Neuron (in vitro differentiated cells): ENCODE results near the gene ITGAX.

Source experiments
- H2AFZ ChIP-seq: one replicate; pipeline ENCODE4 v1.6.1; 2013; ENCODE audit warnings: low read depth, mild to moderate bottlenecking, inconsistent platforms, low read length, moderate library complexity
- H3K27me3 ChIP-seq: one replicate; pipeline ENCODE4 v1.6.1; 2013; ENCODE audit warnings: low read length; ENCODE audit not compliant: insufficient read depth
- H3K36me3 ChIP-seq: one replicate; pipeline ENCODE4 v1.6.1; 2013; ENCODE audit warnings: low read length; ENCODE audit not compliant: insufficient read depth
- H3K4me1 ChIP-seq: one replicate; pipeline ENCODE4 v1.6.1; 2013; ENCODE audit warnings: low read length; ENCODE audit not compliant: insufficient read depth
- H3K4me3 ChIP-seq: 2 replicates; pipeline ENCODE4 v1.5.1; 2013; ENCODE audit warnings: mild to moderate bottlenecking, low read length, moderate library complexity
- H3K9me3 ChIP-seq: one replicate; pipeline ENCODE4 v1.6.1; 2013; ENCODE audit warnings: low read length

The ITGAX gene

DNA sequence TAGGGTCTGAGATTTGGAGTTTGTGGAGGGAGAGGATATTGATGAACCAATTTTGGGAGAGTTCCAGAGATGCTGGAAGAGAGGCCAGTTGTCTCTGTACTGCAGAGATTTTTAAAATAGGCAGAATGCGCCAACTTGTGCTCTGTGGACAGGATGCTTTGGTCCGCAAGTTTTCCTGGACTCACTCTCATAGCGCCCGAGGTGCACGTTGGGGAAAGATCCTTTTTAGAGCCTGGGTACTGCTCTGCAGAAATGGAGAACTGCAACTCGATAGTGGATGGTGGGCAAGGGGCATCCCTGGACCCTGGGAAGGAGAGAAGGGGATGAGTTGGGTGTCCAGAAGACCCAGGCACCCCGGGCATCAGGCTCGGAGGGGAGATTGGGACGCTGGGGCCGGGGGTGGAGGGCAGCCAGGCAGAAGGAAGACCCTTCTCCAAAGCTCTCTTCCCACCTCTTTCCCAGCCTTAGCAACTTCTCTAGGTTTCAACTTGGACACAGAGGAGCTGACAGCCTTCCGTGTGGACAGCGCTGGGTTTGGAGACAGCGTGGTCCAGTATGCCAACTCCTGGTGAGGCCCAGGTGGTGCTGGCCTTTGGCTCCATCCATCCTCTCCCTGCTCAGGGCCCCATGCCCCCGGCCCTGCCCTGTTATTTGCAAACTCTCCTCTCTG lies 590 bp downstream of the ITGAX start:
- no peaks in the 10 kb centered on the region for H3K4me1 ChIP-seq
- no peak overlapping the region for H3K4me3 ChIP-seq
- H3K27me3 ChIP-seq = peaks cover 16% of the 10 kb centered on the region
- H3K9me3 ChIP-seq = no peaks in the 10 kb centered on the region
- H2AFZ ChIP-seq = no peak overlapping the region
- no peaks in the 10 kb centered on the region for H3K36me3 ChIP-seq

GRCh38 chr16:31356566-31357323 lies 1.8 kb downstream of the ITGAX start:
- no peak overlapping the region for H2AFZ ChIP-seq
- H3K9me3 ChIP-seq = no peaks in the 10 kb centered on the region
- H3K4me3 ChIP-seq = no peak overlapping the region
- no peaks in the 10 kb centered on the region for H3K36me3 ChIP-seq
- peaks cover 15% of the 10 kb centered on the region for H3K27me3 ChIP-seq
- H3K4me1 ChIP-seq = no peaks in the 10 kb centered on the region

GRCh38 chr16:31357324-31358109 lies 2.5 kb downstream of the ITGAX start:
- Histone ChIP-seq H3K4me1 (no peaks in the 10 kb centered on the region), H3K36me3 (no peaks in the 10 kb centered on the region), H3K27me3 (peaks cover 11% of the 10 kb centered on the region), H3K9me3 (no peaks in the 10 kb centered on the region), H3K4me3 (no peak overlapping the region), H2AFZ (no peak overlapping the region)

GRCh38 chr16:31360251-31360650 lies 5.3 kb downstream of the ITGAX start:
- Histone ChIP-seq H3K36me3 (no peaks in the 10 kb centered on the region), H3K9me3 (no peaks in the 10 kb centered on the region), H3K4me1 (no peaks in the 10 kb centered on the region), H3K4me3 (no peak overlapping the region), H3K27me3 (peaks cover 7% of the 10 kb centered on the region), H2AFZ (no peak overlapping the region)

DNA sequence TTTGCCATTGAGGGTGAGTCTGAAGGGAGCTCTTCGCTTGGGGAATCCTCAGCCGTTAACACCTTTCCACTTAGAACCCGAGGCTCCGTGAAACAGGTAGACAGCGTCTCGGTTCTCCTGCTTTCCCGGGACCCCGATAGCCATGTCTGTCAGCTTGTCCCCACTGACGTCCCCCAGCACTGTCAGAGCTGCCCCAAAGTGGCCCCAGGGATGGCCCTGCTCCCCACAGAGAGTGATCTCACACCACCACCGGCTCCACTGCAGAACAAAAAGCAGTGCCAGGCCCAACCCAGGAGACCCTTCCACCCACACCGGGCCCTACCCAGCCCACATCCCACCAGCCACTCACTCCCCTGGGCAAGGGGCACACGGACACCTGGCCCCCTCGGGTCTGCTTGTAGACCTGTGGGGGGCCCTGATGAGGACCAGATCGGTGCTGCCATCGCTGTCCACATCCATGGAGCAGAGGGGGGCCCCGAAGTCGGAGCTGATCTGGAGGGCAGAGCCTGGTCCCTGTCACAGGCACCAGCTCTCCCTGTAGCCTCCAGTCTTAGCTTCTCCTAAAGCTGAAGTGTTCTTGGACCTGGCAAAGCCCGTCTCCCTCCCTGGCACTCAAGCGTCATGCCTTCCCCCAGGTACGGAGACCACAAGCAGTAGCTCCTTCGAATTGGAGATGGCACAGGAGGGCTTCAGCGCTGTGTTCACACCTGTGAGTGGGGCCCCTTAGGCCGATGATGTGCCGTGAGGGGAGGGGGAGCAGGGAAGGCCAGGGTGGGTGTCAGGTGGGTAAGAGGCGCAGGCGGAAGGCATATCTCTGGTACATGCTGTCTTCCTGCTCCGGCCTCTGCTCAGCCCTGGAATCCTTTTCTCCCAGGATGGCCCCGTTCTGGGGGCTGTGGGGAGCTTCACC lies 6.5 kb downstream of the ITGAX start:
- Histone ChIP-seq H3K9me3 (no peaks in the 10 kb centered on the region), H3K4me3 (no peak overlapping the region), H3K36me3 (no peaks in the 10 kb centered on the region), H3K27me3 (no peaks in the 10 kb centered on the region), H2AFZ (no peak overlapping the region), H3K4me1 (no peaks in the 10 kb centered on the region)

- no peaks in the 10 kb centered on the region for H3K27me3 ChIP-seq
- no peaks in the 10 kb centered on the region for H3K36me3 ChIP-seq
- H2AFZ ChIP-seq = no peak overlapping the region
- H3K9me3 ChIP-seq = no peaks in the 10 kb centered on the region
- no peak overlapping the region for H3K4me3 ChIP-seq
- no peaks in the 10 kb centered on the region for H3K4me1 ChIP-seq
Measured at GRCh38 chr16:31362476-31363405, 7.8 kb downstream of the ITGAX start.

- H3K36me3 ChIP-seq = no peaks in the 10 kb centered on the region
- H2AFZ ChIP-seq = no peak overlapping the region
- H3K4me3 ChIP-seq = no peak overlapping the region
- no peaks in the 10 kb centered on the region for H3K4me1 ChIP-seq
- no peaks in the 10 kb centered on the region for H3K9me3 ChIP-seq
- no peaks in the 10 kb centered on the region for H3K27me3 ChIP-seq
Measured at GRCh38 chr16:31363721-31364120, 8.7 kb downstream of the ITGAX start.

- no peaks in the 10 kb centered on the region for H3K36me3 ChIP-seq
- H2AFZ ChIP-seq = no peak overlapping the region
- no peaks in the 10 kb centered on the region for H3K9me3 ChIP-seq
- no peaks in the 10 kb centered on the region for H3K27me3 ChIP-seq
- no peak overlapping the region for H3K4me3 ChIP-seq
- H3K4me1 ChIP-seq = no peaks in the 10 kb centered on the region
Measured at GRCh38 chr16:31364421-31364820, 9.4 kb downstream of the ITGAX start.

DNA sequence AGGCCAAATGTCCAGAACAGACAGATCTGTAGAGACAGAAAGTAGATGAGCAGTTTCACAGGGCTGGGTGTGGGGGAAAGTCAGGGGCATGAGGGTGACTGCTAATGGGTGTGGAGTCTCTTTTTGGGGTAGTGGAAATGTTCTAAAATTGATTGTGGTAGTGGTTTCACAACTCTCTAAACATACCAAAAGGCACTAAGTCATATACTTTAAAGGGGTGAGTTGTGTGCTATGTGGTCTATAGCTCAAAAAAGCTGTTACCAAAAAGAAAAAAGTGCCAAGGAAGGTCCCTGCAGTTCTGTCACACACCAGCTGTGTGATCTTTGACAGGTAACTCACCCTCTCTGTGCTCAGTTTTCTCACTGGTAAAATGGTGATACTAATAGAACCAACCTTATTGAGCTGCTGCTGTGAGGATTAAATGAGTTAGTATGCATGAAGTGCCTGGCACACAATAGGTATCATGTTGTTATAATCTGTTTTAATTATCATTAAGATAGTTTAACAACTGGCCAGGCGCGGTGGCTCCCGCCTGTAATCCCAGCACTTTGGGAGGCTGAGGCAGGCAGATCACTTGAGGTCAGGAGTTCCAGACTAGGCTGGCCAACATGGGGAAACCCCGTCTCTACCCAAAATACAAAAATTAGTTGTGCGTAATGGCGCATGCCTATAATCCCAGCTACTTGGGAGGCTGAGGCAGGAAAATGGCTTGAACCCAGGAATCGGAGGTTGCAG lies 10.3 kb downstream of the ITGAX start:
- H3K9me3 ChIP-seq = no peaks in the 10 kb centered on the region
- no peaks in the 10 kb centered on the region for H3K27me3 ChIP-seq
- no peak overlapping the region for H2AFZ ChIP-seq
- H3K36me3 ChIP-seq = no peaks in the 10 kb centered on the region
- no peaks in the 10 kb centered on the region for H3K4me1 ChIP-seq
- H3K4me3 ChIP-seq = no peak overlapping the region

DNA sequence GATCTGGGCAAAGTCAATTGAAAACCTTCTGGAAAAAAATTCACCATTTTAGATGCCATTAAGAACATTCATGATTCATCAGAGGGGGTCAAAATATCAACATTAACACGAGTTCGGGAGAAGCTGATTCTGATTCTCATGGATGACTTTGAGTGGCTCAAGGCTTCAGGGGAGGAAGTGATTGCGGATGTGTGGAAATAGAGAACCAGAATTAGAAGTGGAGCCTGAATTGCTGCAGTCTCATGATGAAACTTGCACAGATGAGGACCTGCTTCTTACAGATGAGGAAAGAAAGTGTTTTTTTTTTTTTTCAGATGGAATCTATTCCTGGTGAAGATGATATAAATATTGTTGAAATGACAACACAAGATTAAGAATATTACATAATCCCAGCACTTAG lies 12.9 kb downstream of the ITGAX start:
- no peak overlapping the region for H2AFZ ChIP-seq
- no peak overlapping the region for H3K4me3 ChIP-seq
- H3K4me1 ChIP-seq = no peaks in the 10 kb centered on the region
- no peaks in the 10 kb centered on the region for H3K36me3 ChIP-seq
- no peaks in the 10 kb centered on the region for H3K9me3 ChIP-seq
- peaks cover 3% of the 10 kb centered on the region for H3K27me3 ChIP-seq

DNA sequence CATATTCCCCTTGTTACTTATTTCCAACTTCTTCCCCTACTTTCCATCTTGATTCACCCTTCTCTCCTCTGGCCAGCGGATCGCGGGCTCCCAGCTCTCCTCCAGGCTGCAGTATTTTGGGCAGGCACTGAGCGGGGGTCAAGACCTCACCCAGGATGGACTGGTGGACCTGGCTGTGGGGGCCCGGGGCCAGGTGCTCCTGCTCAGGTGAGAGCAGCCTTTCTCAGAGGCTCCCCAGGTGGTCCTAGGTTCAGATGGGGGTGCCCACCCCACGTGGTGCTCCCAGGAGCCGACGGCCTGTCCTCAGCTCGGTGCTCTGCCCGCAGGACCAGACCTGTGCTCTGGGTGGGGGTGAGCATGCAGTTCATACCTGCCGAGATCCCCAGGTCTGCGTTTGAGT lies 16.0 kb downstream of the ITGAX start:
- Histone ChIP-seq H3K4me3 (no peak overlapping the region), H2AFZ (no peak overlapping the region), H3K9me3 (no peaks in the 10 kb centered on the region), H3K27me3 (peaks cover 3% of the 10 kb centered on the region), H3K4me1 (no peaks in the 10 kb centered on the region), H3K36me3 (no peaks in the 10 kb centered on the region)
